Measurements from ENCODE around the gene PSEN2. TPM values are rescaled to one million over a fixed set of nuclear protein-coding genes. Genes with fewer than 3 reads are reported as not detected.
"Not testable (repeated sequence)": the region's sequence is repeated elsewhere in the genome, so short reads cannot be mapped to it uniquely, and the experiment has no call there.

The PSEN2 gene
- 24.5 and 29.1 TPM in 2 replicates for total RNA-seq (2014; rRNA removed; shearing (Covaris generic))
- polyA plus RNA-seq (2015; cell fraction: cytosol; rRNA removed): 12.2 and 13.0 TPM in 2 replicates
- polyA plus RNA-seq (2015; cell fraction: nucleus; rRNA removed): 19.3 and 21.6 TPM in 2 replicates

- peak; percentile 45 for DNase-seq (ENCODE audit: low read depth)
Observed at GRCh38 chr1:226870401-226871279, at the start of gene PSEN2. Gene PSEN2 (plus strand): TSS chr1:226870616. CDS start chr1:226881908, 11,292 bp downstream.

GRCh38 chr1:226820941-226821718 lies 49.3 kb upstream of the PSEN2 start:
- peak; percentile 94 for DNase-seq (ENCODE audit: low read depth)

GRCh38 chr1:226821719-226822085 lies 48.7 kb upstream of the PSEN2 start:
- DNase-seq (ENCODE audit: low read depth): no peak

GRCh38 chr1:226823643-226824042 lies 46.8 kb upstream of the PSEN2 start:
- no peak for DNase-seq (ENCODE audit: low read depth)

GRCh38 chr1:226825037-226825745 lies 45.2 kb upstream of the PSEN2 start:
- DNase-seq (ENCODE audit: low read depth): no peak

- DNase-seq (ENCODE audit: low read depth): no peak
Observed at GRCh38 chr1:226825746-226826100, 44.7 kb upstream of the PSEN2 start.

- no peak for DNase-seq (ENCODE audit: low read depth)
Observed at GRCh38 chr1:226826479-226827261, 43.7 kb upstream of the PSEN2 start.

GRCh38 chr1:226827458-226827857 lies 43.0 kb upstream of the PSEN2 start:
- no peak for DNase-seq (ENCODE audit: low read depth)

GRCh38 chr1:226827968-226828513 lies 42.4 kb upstream of the PSEN2 start:
- DNase-seq (ENCODE audit: low read depth): peak; percentile 82

- no peak for DNase-seq (ENCODE audit: low read depth)
Observed at GRCh38 chr1:226829105-226829504, 41.3 kb upstream of the PSEN2 start.

- no peak for DNase-seq (ENCODE audit: low read depth)
Observed at GRCh38 chr1:226831953-226832352, 38.5 kb upstream of the PSEN2 start.

GRCh38 chr1:226832613-226833012 lies 37.8 kb upstream of the PSEN2 start:
- no peak for DNase-seq (ENCODE audit: low read depth)

GRCh38 chr1:226834179-226834578 lies 36.2 kb upstream of the PSEN2 start:
- DNase-seq (ENCODE audit: low read depth): not testable (repeated sequence)

GRCh38 chr1:226835396-226835795 lies 35.0 kb upstream of the PSEN2 start:
- DNase-seq (ENCODE audit: low read depth): not testable (repeated sequence)

GRCh38 chr1:226837966-226838365 lies 32.5 kb upstream of the PSEN2 start:
- not testable (repeated sequence) for DNase-seq (ENCODE audit: low read depth)

- no peak for DNase-seq (ENCODE audit: low read depth)
Observed at GRCh38 chr1:226838456-226838855, 32.0 kb upstream of the PSEN2 start.

GRCh38 chr1:226845624-226846023 lies 24.8 kb upstream of the PSEN2 start:
- DNase-seq (ENCODE audit: low read depth): no peak

- DNase-seq (ENCODE audit: low read depth): no peak
Observed at GRCh38 chr1:226846786-226847185, 23.6 kb upstream of the PSEN2 start.

GRCh38 chr1:226854548-226854947 lies 15.9 kb upstream of the PSEN2 start:
- DNase-seq (ENCODE audit: low read depth): not testable (repeated sequence)

- peak; percentile 69 for DNase-seq (ENCODE audit: low read depth)
Observed at GRCh38 chr1:226862890-226863289, 7.5 kb upstream of the PSEN2 start.

Data from HT1080 (cell line).